ENCODE results near the gene SEPTIN10.

GRCh38 chr2:109660046-109660860 is 46.5 kb upstream of the SEPTIN10 start:
- TF ChIP-seq ZNF274 (IDR thresholded peaks at IDR 0.05; ENCODE audit: low read depth, low read length) (no peak), YY1 (IDR thresholded peaks at IDR 0.05; ENCODE audit: insufficient read depth, insufficient read length) (no peak)

All from NT2/D1 (cell line).